A673 (cell line): Measurements from ENCODE around the gene OR5AN1. TPM values are rescaled to one million over a fixed set of nuclear protein-coding genes. Genes with fewer than 3 reads are reported as not detected.

Experiments used
- Bru-seq: library from RNA; stranded (reverse); fragments of 400-500 nt; gene quantifications from one replicate; lab custom pipeline; 2021; lab: Mats Ljungman, UMichigan
- BruChase-seq, 2 experiments: library from RNA; stranded (reverse); fragments of 400-500 nt; gene quantifications; one replicate each; lab custom pipeline; 2021; lab: Mats Ljungman, UMichigan
- BruUV-seq: library from RNA; stranded (reverse); fragments of 400-500 nt; replicated peaks from 2 replicates; lab custom pipeline; 2021; lab: Mats Ljungman, UMichigan
- CTCF ChIA-PET: fragments of 300-600 bp; sonication (Branson Sonifier 250); formaldehyde crosslinking; loops from one replicate; lab custom pipeline; 2022; ENCODE audit warnings: antibody characterized with exemption; lab: Charles Lee
- POLR2A ChIA-PET: fragments of 300-600 bp; sonication (Branson Sonifier 250); formaldehyde crosslinking; loops from one replicate; lab custom pipeline; 2022; ENCODE audit warnings: antibody characterized with exemption; ENCODE audit not compliant: low non-redundant PET; lab: Charles Lee
- DNase-seq: peaks from one replicate; pipeline ENCODE4 v3.0.0-alpha.2; 2015; ENCODE audit warnings: low spot score
- H3K27ac ChIP-seq: fragments of 200-600 bp; sonication (generic); 2 replicates; pipeline ENCODE4 v1.5.1; 2016; ENCODE audit warnings: mixed run types, low read depth, mild to moderate bottlenecking, mixed read lengths, antibody characterized with exemption, low read length; ENCODE audit not compliant: poor library complexity, severe bottlenecking
- H3K27me3 ChIP-seq: fragments of 200-600 bp; sonication (generic); replicated peaks from 2 replicates; pipeline ENCODE4 v1.6.1; 2017; ENCODE audit warnings: mixed run types, low read depth, mild to moderate bottlenecking, mixed read lengths, antibody characterized with exemption, low read length; ENCODE audit not compliant: insufficient read depth, poor library complexity
- H3K36me3 ChIP-seq: fragments of 200-600 bp; sonication (generic); 2 replicates; pipeline ENCODE4 v1.6.1; 2016; ENCODE audit warnings: mixed run types, mild to moderate bottlenecking, mixed read lengths, antibody characterized with exemption, low read length; ENCODE audit not compliant: insufficient read depth, poor library complexity, severe bottlenecking
- H3K4me1 ChIP-seq: fragments of 200-600 bp; sonication (generic); 2 replicates; pipeline ENCODE4 v1.6.1; 2017; ENCODE audit warnings: mixed run types, mild to moderate bottlenecking, mixed read lengths, antibody characterized with exemption, low read length; ENCODE audit not compliant: insufficient read depth, poor library complexity, severe bottlenecking
- H3K4me3 ChIP-seq: fragments of 200-600 bp; sonication (generic); 2 replicates; pipeline ENCODE4 v1.5.1; 2016; ENCODE audit warnings: low read depth, mixed run types, mild to moderate bottlenecking, mixed read lengths, low read length; ENCODE audit not compliant: poor library complexity, severe bottlenecking
- H3K9me3 ChIP-seq: fragments of 200-600 bp; sonication (generic); 2 replicates; pipeline ENCODE4 v1.6.1; 2016; ENCODE audit warnings: mixed run types, low read depth, mild to moderate bottlenecking, mixed read lengths, antibody characterized with exemption, low read length; ENCODE audit not compliant: poor library complexity, severe bottlenecking
- EZH2 ChIP-seq: fragments of 200-600 bp; sonication (generic); IDR thresholded peaks from 2 replicates; pipeline ENCODE4 v1.6.1; 2017; ENCODE audit warnings: borderline replicate concordance, low read depth, mild to moderate bottlenecking, mixed read lengths, antibody characterized with exemption, low read length; ENCODE audit not compliant: poor library complexity, severe bottlenecking
- intact Hi-C: fragments of 100-400 bp; cut with micrococcal nuclease; formaldehyde crosslinking; loops from one replicate; pipeline ENCODE4 v1.10.0; 2022; ENCODE audit not compliant: unreplicated experiment
- long read RNA-seq: library from polyadenylated mRNA; stranded (forward); transcript quantifications from one replicate; pipeline ENCODE4 v2.0.0, GENCODE V29; 2022
- total RNA-seq: library from RNA; stranded (reverse); gene quantifications from 2 replicates; pipeline ENCODE4 v1.2.3, GENCODE V29; 2021
- TF ChIP-seq, protein P1 (sequence below): fragments of 300-800, 200-600 bp; sonication (generic); conservative IDR thresholded peaks from 2 replicates; pipeline ENCODE4 v1.5.1; 2017; ENCODE audit warnings: low read depth, mild to moderate bottlenecking, antibody characterized with exemption, low read length, moderate library complexity, mixed read lengths

The OR5AN1 gene, protein sequence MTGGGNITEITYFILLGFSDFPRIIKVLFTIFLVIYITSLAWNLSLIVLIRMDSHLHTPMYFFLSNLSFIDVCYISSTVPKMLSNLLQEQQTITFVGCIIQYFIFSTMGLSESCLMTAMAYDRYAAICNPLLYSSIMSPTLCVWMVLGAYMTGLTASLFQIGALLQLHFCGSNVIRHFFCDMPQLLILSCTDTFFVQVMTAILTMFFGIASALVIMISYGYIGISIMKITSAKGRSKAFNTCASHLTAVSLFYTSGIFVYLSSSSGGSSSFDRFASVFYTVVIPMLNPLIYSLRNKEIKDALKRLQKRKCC
- total RNA-seq (not detected in 2 replicates), Bru-seq, nascent RNA (not detected), BruChase-seq, experiment 1, labeled RNA remaining after a 2-hour chase (not detected), BruChase-seq, experiment 2, labeled RNA remaining after a 6-hour chase (percentile 6 among the genes with signal in this experiment)
- long read RNA-seq, result 0 reads

DNA sequence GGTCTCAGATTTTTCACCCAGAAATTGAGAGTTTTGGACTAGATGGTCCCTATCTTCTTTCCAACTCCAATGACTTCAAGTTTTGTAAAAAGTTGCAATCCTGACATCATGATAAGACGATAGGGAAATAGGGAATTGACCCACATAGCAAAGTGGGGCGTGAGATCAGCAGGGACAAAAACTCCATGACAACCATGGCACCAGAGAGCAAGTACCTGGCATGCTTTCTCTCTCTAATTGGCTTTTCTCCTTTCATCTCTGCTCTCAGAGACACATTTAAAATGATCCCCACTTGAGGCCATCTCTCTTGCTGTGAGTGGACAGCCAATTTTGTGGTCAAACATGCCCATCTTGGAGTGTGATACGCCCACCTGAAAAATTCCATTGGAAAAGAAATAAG lies at the start of gene OR5AN1:
OR5AN1 (plus strand) TSS at position 301 of the 400 bp plus-strand sequence. CDS start 5,564 bp downstream, outside the sequence.
- POLR2A ChIA-PET, result no interaction called here
- no peak for TF ChIP-seq EZH2
- TF ChIP-seq, protein P1, sequence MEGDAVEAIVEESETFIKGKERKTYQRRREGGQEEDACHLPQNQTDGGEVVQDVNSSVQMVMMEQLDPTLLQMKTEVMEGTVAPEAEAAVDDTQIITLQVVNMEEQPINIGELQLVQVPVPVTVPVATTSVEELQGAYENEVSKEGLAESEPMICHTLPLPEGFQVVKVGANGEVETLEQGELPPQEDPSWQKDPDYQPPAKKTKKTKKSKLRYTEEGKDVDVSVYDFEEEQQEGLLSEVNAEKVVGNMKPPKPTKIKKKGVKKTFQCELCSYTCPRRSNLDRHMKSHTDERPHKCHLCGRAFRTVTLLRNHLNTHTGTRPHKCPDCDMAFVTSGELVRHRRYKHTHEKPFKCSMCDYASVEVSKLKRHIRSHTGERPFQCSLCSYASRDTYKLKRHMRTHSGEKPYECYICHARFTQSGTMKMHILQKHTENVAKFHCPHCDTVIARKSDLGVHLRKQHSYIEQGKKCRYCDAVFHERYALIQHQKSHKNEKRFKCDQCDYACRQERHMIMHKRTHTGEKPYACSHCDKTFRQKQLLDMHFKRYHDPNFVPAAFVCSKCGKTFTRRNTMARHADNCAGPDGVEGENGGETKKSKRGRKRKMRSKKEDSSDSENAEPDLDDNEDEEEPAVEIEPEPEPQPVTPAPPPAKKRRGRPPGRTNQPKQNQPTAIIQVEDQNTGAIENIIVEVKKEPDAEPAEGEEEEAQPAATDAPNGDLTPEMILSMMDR, result no peak
- no peaks in the 10 kb centered on the region for H3K9me3 ChIP-seq
- no peak for DNase-seq
- no peaks in the 10 kb centered on the region for H3K4me1 ChIP-seq
- no peaks in the 10 kb centered on the region for H3K36me3 ChIP-seq
- CTCF ChIA-PET, result no interaction called here
- no peak within 1 kb of the TSS for H3K4me3 ChIP-seq
- no peaks in the 10 kb centered on the region for H3K27me3 ChIP-seq
- H3K27ac ChIP-seq, result no peak within 1 kb of the TSS
- BruUV-seq, result no TSS peak
- intact Hi-C loops, result no loop called here

DNA sequence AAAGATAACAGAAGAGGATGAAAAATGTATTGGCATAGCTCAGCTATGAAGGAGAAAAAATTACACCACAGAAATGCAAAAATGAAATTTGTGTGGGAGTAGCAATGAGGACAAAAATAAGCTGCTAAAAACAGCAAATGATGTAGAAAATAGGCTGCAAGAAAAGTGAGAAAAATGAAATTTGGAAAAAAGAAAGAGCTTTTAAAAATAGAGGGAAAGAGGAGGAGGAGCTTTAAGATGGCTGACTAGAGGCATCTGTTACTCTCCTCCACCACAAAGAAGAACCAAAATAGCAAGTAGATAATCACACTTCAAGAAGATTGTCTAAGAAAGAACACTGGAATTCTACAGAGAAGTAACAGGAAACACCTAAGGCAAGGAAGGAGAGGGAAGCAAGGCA lies 23.7 kb upstream of the OR5AN1 start:
- no peak overlapping the region for H3K4me3 ChIP-seq
- no peaks in the 10 kb centered on the region for H3K27me3 ChIP-seq
- H3K27ac ChIP-seq, result no peak overlapping the region
- no peaks in the 10 kb centered on the region for H3K9me3 ChIP-seq
- ChIA-PET POLR2A (interaction anchor here (0.7 kb wide), 1 partner anchor 1160 kb away, joined by 6 read pairs; no protein-coding TSS in a partner anchor), CTCF (no interaction called here)
- DNase-seq, result no peak
- intact Hi-C loops, result no loop called here
- no peaks in the 10 kb centered on the region for H3K4me1 ChIP-seq
- BruUV-seq, result no TSS peak
- no peak for TF ChIP-seq EZH2
- TF ChIP-seq, protein P1, result no peak
- no peaks in the 10 kb centered on the region for H3K36me3 ChIP-seq

DNA sequence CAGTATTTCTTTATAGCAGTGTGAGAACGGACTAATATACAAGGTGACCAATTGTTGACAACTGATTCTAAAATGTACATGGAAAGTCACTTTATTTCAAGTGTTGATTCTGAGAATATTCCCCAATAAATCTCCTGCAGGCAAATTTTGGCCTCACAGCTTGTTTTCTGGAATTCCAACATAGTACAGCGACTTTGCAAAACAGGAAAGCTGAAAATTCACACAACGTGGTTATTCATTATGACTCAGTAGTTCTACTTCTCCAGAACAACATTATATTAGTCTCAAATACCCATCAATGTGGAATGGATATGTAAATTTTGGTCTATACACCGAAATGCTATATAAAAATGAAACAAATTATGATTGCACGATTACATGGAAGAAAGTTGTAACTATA lies 22.5 kb upstream of the OR5AN1 start:
- no peak overlapping the region for H3K27ac ChIP-seq
- no peaks in the 10 kb centered on the region for H3K27me3 ChIP-seq
- H3K36me3 ChIP-seq, result no peaks in the 10 kb centered on the region
- CTCF ChIA-PET, result no interaction called here
- H3K9me3 ChIP-seq, result peaks cover under 1% of the 10 kb centered on the region
- intact Hi-C loops, result no loop called here
- DNase-seq, result no peak
- TF ChIP-seq, protein P1, result no peak
- no peak for TF ChIP-seq EZH2
- POLR2A ChIA-PET, result no interaction called here
- no peak overlapping the region for H3K4me3 ChIP-seq
- H3K4me1 ChIP-seq, result no peaks in the 10 kb centered on the region
- no TSS peak for BruUV-seq
